Measurements from ENCODE around the gene OPRL1.

The OPRL1 gene

GRCh38 chr20:64079273-64080012, 439 bp upstream of the OPRL1 start, which contains the start of gene RGS19:
RGS19 (minus strand) TSS chr20:64079518; CDS start chr20:64076886, 2,632 bp downstream.
- Histone ChIP-seq H3K36me3 (ENCODE audit: control insufficient read depth in 2 of 2, insufficient read depth in 1 of 2, low read length in 2 of 2) (peaks cover 0 to 3% of the 10 kb centered on the region in 2 experiments; a peak in 1 of 3 replicates), H3K4me1 (ENCODE audit: control insufficient read depth, insufficient read depth, low read length) (peaks cover 10% of the 10 kb centered on the region), H3K27ac (ENCODE audit: extremely low read depth, low read depth, low read length) (peak within 1 kb of the TSS; percentile 68; the same call in 1 of the 2 replicates), H3K9me3 (ENCODE audit: control insufficient read depth, insufficient read depth, low read depth, low read length) (no peaks in the 10 kb centered on the region), H3K4me3 (ENCODE audit: low read depth, low read length) (peak within 1 kb of the TSS; percentile 51)
- CTCF ChIA-PET: interaction anchor here (0.6 to 1.2 kb wide), 7 partner anchors 10 to 197 kb away, joined by 3 read pairs; no protein-coding TSS in a partner anchor
- POLR2A ChIA-PET: interaction anchor here (0.6 to 1.8 kb wide), 2 partner anchors 17 to 20 kb away, joined by 3 to 6 read pairs; partner anchors contain the start of gene TCEA2
- peak; percentile 39; the same call in 1 of the 2 replicates for TF ChIP-seq ZSCAN30 (tag by site-specific recombination; IDR thresholded peaks at IDR 0.05)
- TF ChIP-seq ZNF677 (tag by site-specific recombination; IDR thresholded peaks at IDR 0.05): no peak
- TF ChIP-seq ZNF175 (tag by site-specific recombination; IDR thresholded peaks at IDR 0.05): no peak
- peak; percentile 63 for TF ChIP-seq ZFHX2 (tag by site-specific recombination; conservative IDR thresholded peaks at IDR 0.05)
- TF ChIP-seq ZNF174 (tag by site-specific recombination; IDR thresholded peaks at IDR 0.05): no peak
- no peak for TF ChIP-seq HIC1 (tag by site-specific recombination; IDR thresholded peaks at IDR 0.05)
- TF ChIP-seq GLI4 (tag by site-specific recombination; IDR thresholded peaks at IDR 0.05): no peak
- peak; percentile 42; the same call in 1 of the 2 replicates for TF ChIP-seq ZBTB6 (tag by site-specific recombination; IDR thresholded peaks at IDR 0.05)
- no peak for TF ChIP-seq ZNF132 (tag by site-specific recombination; IDR thresholded peaks at IDR 0.05; ENCODE audit: borderline replicate concordance)
- TF ChIP-seq ZNF623 (tag by site-specific recombination; IDR thresholded peaks at IDR 0.05): no peak
- no peak for TF ChIP-seq ZSCAN16 (tag by site-specific recombination; IDR thresholded peaks at IDR 0.05)
- no peak for TF ChIP-seq AEBP2 (tag by site-specific recombination; IDR thresholded peaks at IDR 0.05; ENCODE audit: borderline replicate concordance)
- no peak for TF ChIP-seq ZNF664 (tag by site-specific recombination; IDR thresholded peaks at IDR 0.05)
- no peak for TF ChIP-seq ZNF639 (tag by site-specific recombination; IDR thresholded peaks at IDR 0.05)
- no peak for TF ChIP-seq PRDM4 (tag by site-specific recombination; IDR thresholded peaks at IDR 0.05)
- no peak for TF ChIP-seq ZNF571 (tag by site-specific recombination; IDR thresholded peaks at IDR 0.05)
- peak; percentile 85 for TF ChIP-seq KLF8 (tag by site-specific recombination; IDR thresholded peaks at IDR 0.05)
- peak; percentile 32; the same call in 1 of the 2 replicates for TF ChIP-seq KLF7 (tag by site-specific recombination; IDR thresholded peaks at IDR 0.05; ENCODE audit: borderline replicate concordance)
- TF ChIP-seq ZNF555 (tag by site-specific recombination; conservative IDR thresholded peaks at IDR 0.05): no peak
- peak; percentile 37; the same call in 1 of the 2 replicates for TF ChIP-seq ZBTB11 (tag by site-specific recombination; conservative IDR thresholded peaks at IDR 0.05; ENCODE audit: low read depth)
- no peak for TF ChIP-seq ZNF585B (tag by site-specific recombination; IDR thresholded peaks at IDR 0.05)
- no peak for TF ChIP-seq ZNF48 (tag by site-specific recombination; IDR thresholded peaks at IDR 0.05)
- no peak for TF ChIP-seq ZNF426 (tag by site-specific recombination; IDR thresholded peaks at IDR 0.05)
- no peak for TF ChIP-seq ZNF302 (tag by site-specific recombination; IDR thresholded peaks at IDR 0.05; ENCODE audit: low read depth)
- TF ChIP-seq ZBTB1 (tag by site-specific recombination; IDR thresholded peaks at IDR 0.05): no peak

All from HEK293 (cell line).